GM12878 (cell line): ENCODE measurements around the gene GAL. TPM values are rescaled to one million over a fixed set of nuclear protein-coding genes. Genes with fewer than 3 reads are reported as not detected.

Source experiments
- ATAC-seq: fragments of 200-7000 bp; cut with Tn5 transposase; 3 replicates; pipeline ENCODE4 v1.9.1; 2020; ENCODE audit warnings: mild to moderate bottlenecking, moderate library complexity
- BruUV-seq: library from RNA; stranded (reverse); fragments of 400-500 nt; replicated peaks from 2 replicates; lab custom pipeline; 2021; lab: Mats Ljungman, UMichigan
- CTCF ChIA-PET: fragments of 300-600 bp; sonication (Branson Sonifier 250); formaldehyde crosslinking; extraction: SDS; loops from one replicate; lab custom pipeline; 2021; ENCODE audit warnings: inconsistent platforms; lab: Yijun Ruan, JAX
- POLR2A ChIA-PET: fragments of 350-600 bp; formaldehyde crosslinking; extraction: SDS; loops from one replicate; lab custom pipeline; 2021; ENCODE audit warnings: inconsistent platforms; lab: Charles Lee
- RAD21 ChIA-PET: fragments of 300-600 bp; sonication (Branson Sonifier 250); formaldehyde crosslinking; loops from one replicate; lab custom pipeline; 2023; ENCODE audit warnings: antibody characterized with exemption; ENCODE audit not compliant: unreplicated experiment; lab: Charles Lee
- SMC1A ChIA-PET: fragments of 300-600 bp; sonication (Branson Sonifier 250); formaldehyde crosslinking; loops from one replicate; lab custom pipeline; 2023; ENCODE audit not compliant: unreplicated experiment, uncharacterized antibody; lab: Charles Lee
- DNase-seq: peaks from one replicate; pipeline ENCODE4 v3.0.0-alpha.2; 2011; ENCODE audit warnings: low read depth, low spot score
- FAIRE-seq: peaks from 3 replicates; lab custom pipeline; 2011; peaks lifted over from hg19 to GRCh38; lab: Jason Lieb, UNC
- H2AFZ ChIP-seq: 2 replicates; pipeline ENCODE4 v1.6.0; 2011; ENCODE audit warnings: low read depth, low read length, control low read depth; ENCODE audit not compliant: control insufficient read depth
- H3K27ac ChIP-seq: 2 replicates; pipeline ENCODE4 v1.5.1; 2011; ENCODE audit warnings: control low read depth; ENCODE audit not compliant: control insufficient read depth, insufficient read depth
- H3K27me3 ChIP-seq, 2 experiments: replicated peaks in 1 of 2; 2 replicates each; pipeline versions ENCODE4 v1.6.0 to v1.6.1; 2011; ENCODE audit warnings: low read length in 1 of 2; ENCODE audit not compliant: control insufficient read depth in 2 of 2, insufficient read depth in 2 of 2
- H3K36me3 ChIP-seq, 2 experiments: 2 replicates each; pipeline ENCODE4 v1.5.1; 2011; ENCODE audit warnings: low read length in 1 of 2; ENCODE audit not compliant: control insufficient read depth in 2 of 2, insufficient read depth in 2 of 2
- H3K4me1 ChIP-seq: 2 replicates; pipeline ENCODE4 v1.6.1; 2011; ENCODE audit warnings: mild to moderate bottlenecking, low read length, moderate library complexity, mixed read lengths; ENCODE audit not compliant: control insufficient read depth, insufficient read depth
- H3K4me2 ChIP-seq: 2 replicates; pipeline ENCODE4 v1.6.0; 2011; ENCODE audit warnings: control low read depth; ENCODE audit not compliant: control insufficient read depth, insufficient read depth
- H3K4me3 ChIP-seq: fragments of 200-600 bp; sonication (generic); 2 replicates; pipeline ENCODE4 v1.5.1; 2016
- H3K79me2 ChIP-seq: 2 replicates; pipeline ENCODE4 v1.6.0; 2011; ENCODE audit warnings: low read length; ENCODE audit not compliant: control insufficient read depth, insufficient read depth
- H3K9ac ChIP-seq: 2 replicates; pipeline ENCODE4 v1.8.0; 2011; ENCODE audit warnings: low read length, control low read depth, mixed read lengths; ENCODE audit not compliant: control insufficient read depth, insufficient read depth
- H3K9me3 ChIP-seq: replicated peaks from 3 replicates; pipeline ENCODE4 v1.5.1; 2011; ENCODE audit warnings: mild to moderate bottlenecking, low read length; ENCODE audit not compliant: control insufficient read depth, insufficient read depth
- H4K20me1 ChIP-seq: 2 replicates; pipeline ENCODE4 v1.6.0; 2011; ENCODE audit not compliant: control insufficient read depth, insufficient read depth
- HDAC2 ChIP-seq: fragments of 200-600 bp; sonication (generic); IDR thresholded peaks from 2 replicates; pipeline ENCODE4 v1.6.1; 2017
- MXI1 ChIP-seq: fragments of 150-350 bp; IDR thresholded peaks from 2 replicates; pipeline ENCODE4 v1.6.1; 2011; ENCODE audit warnings: low read depth, mild to moderate bottlenecking, inconsistent platforms, low read length, improper control_type of control experiment
- PML ChIP-seq: IDR thresholded peaks from 2 replicates; pipeline ENCODE4 v1.6.1; 2012; ENCODE audit warnings: low read length, inconsistent platforms
- TCF7 ChIP-seq: IDR thresholded peaks from 2 replicates; pipeline ENCODE4 v1.6.1; 2014; ENCODE audit warnings: antibody characterized with exemption, borderline replicate concordance
- USF1 ChIP-seq: IDR thresholded peaks from 2 replicates; pipeline ENCODE4 v1.6.1; 2011; ENCODE audit warnings: borderline replicate concordance, low read depth, mild to moderate bottlenecking, moderate library complexity, mixed read lengths, low read length; ENCODE audit not compliant: insufficient read depth; ENCODE audit errors: extremely low read length
- ZBED1 ChIP-seq: IDR thresholded peaks from 2 replicates; pipeline ENCODE4 v1.6.1; 2016; ENCODE audit warnings: borderline replicate concordance
- WGBS: methylation state at CpG from one replicate; pipeline ENCODE4 v1.1.6; 2016; ENCODE audit warnings: low lambda C conversion rate; ENCODE audit not compliant: insufficient replicate concordance, insufficient coverage; ENCODE audit errors: missing lambda C conversion rate; 5-methylcytosine and 5-hydroxymethylcytosine counted together
- in situ Hi-C: fragments of 300-500 bp; cut with MboI; formaldehyde crosslinking; loops from 9 replicates; pipeline ENCODE4 v1.14.3; 2018; ENCODE audit warnings: mixed read lengths
- intact Hi-C: fragments of 100-400 bp; cut with micrococcal nuclease; formaldehyde crosslinking; loops from one replicate; pipeline ENCODE4 v1.14.2; 2022; ENCODE audit not compliant: unreplicated experiment
- polyA plus RNA-seq, 11 experiments: library from polyadenylated mRNA; depleted of rRNA in 4 of 11; unstranded in 6 of 11; stranded (reverse) in 5 of 11; fragments of >200 nt; fragmentation: Nextera tagmentation in 4 of 11; fragmentation: Illumina TruSeq in 1 of 11; extraction: Ambion mirVana in 4 of 11; extraction: Trizol in 1 of 11; gene quantifications; 1 replicate in 1 of 11; 2 replicates in 10 of 11; pipeline versions ENCODE4 v1.2.1 to v1.2.3, GENCODE V29; 2011 to 2016; ENCODE audit warnings: inconsistent platforms in 2 of 11, missing spikeins in 2 of 11, low read depth in 1 of 11
- total RNA-seq, 4 experiments: library from RNA; depleted of rRNA in 3 of 4; stranded (reverse); fragments of >200 nt in 3 of 4; fragmentation: Illumina TruSeq in 1 of 4; extraction: Trizol in 1 of 4; gene quantifications; 2 replicates each; pipeline versions ENCODE4 v1.2.1 to v1.2.3, GENCODE V29; 2013 to 2021
- TF ChIP-seq, protein P1 (sequence below), 3 experiments: IDR thresholded peaks in 2 of 3; conservative IDR thresholded peaks in 1 of 3; 2 replicates each; pipeline ENCODE4 v1.5.1; 2011; ENCODE audit warnings: low read depth in 3 of 3, low read length in 3 of 3, mild to moderate bottlenecking in 3 of 3, control low read depth in 2 of 3, moderate library complexity in 2 of 3, inconsistent platforms in 1 of 3, mixed read lengths in 1 of 3; ENCODE audit not compliant: control insufficient read depth in 2 of 3, insufficient read depth in 1 of 3; ENCODE audit errors: extremely low read depth in 1 of 3
- TF ChIP-seq, protein P2 (sequence below): IDR thresholded peaks from 2 replicates; pipeline ENCODE4 v1.6.1; 2011; ENCODE audit warnings: low read depth, low read length, improper control_type of control experiment, borderline replicate concordance
- TF ChIP-seq, protein P3 (sequence below): fragments of 450-650 bp; formaldehyde crosslinking; IDR thresholded peaks from 2 replicates; pipeline ENCODE4 v1.4.0; 2022; ENCODE audit warnings: mild to moderate bottlenecking, moderate library complexity

GAL gene
- total and polyA plus RNA-seq, 10 of the 15 experiments (the other 5 are each of a cell fraction or from before 2014, with no cell fraction given): 0.35 TPM; not detected in 9

DNA sequence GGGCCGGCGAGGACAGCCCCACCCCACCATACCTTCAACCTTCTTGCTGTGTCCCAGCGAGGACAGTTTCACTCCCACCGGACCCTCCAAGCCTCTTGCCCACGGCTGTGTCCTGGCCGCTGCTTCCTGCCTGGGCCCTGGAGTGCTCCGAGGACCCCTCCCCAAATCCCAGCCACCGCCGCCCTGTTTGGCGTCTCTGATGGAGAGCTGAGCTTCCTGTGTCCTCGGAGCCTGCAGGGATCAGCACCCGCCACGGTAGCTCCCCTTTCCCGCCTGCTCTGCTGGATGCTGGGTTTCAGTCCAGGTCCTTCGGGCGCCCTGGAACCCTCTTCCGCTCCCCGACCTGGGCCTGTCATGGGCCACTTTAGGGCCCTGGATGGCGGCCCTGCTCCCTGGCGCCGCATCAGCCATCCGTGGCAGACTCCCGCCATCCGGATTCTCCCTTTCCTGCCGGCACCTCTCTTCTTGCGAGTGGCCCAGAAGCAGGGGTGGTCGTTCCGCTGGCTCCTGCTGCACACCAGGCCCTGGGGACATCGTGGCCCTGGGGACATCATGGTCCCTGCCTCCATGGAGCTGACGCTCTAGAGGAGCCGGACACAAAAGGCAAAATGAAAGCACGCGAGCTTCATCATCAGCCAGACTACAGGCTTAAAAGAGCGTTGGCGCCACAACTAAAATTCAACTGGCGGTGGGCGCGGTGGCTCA is 34.3 kb upstream of the GAL start (continued):
- TF ChIP-seq, protein P1, sequence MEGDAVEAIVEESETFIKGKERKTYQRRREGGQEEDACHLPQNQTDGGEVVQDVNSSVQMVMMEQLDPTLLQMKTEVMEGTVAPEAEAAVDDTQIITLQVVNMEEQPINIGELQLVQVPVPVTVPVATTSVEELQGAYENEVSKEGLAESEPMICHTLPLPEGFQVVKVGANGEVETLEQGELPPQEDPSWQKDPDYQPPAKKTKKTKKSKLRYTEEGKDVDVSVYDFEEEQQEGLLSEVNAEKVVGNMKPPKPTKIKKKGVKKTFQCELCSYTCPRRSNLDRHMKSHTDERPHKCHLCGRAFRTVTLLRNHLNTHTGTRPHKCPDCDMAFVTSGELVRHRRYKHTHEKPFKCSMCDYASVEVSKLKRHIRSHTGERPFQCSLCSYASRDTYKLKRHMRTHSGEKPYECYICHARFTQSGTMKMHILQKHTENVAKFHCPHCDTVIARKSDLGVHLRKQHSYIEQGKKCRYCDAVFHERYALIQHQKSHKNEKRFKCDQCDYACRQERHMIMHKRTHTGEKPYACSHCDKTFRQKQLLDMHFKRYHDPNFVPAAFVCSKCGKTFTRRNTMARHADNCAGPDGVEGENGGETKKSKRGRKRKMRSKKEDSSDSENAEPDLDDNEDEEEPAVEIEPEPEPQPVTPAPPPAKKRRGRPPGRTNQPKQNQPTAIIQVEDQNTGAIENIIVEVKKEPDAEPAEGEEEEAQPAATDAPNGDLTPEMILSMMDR (IDR thresholded peaks at IDR 0.05 in 2 of 3, conservative IDR thresholded peaks at IDR 0.05 in 1 of 3; ENCODE audit: control insufficient read depth in 2 of 3, extremely low read depth in 1 of 3, insufficient read depth in 1 of 3, low read depth in 3 of 3, low read length in 3 of 3): no peak
- TF ChIP-seq, protein P2, sequence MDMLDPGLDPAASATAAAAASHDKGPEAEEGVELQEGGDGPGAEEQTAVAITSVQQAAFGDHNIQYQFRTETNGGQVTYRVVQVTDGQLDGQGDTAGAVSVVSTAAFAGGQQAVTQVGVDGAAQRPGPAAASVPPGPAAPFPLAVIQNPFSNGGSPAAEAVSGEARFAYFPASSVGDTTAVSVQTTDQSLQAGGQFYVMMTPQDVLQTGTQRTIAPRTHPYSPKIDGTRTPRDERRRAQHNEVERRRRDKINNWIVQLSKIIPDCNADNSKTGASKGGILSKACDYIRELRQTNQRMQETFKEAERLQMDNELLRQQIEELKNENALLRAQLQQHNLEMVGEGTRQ: no peak
- TF ChIP-seq MXI1 (no peak), TCF7 (no peak), ZBED1 (no peak)

GRCh38 chr11:68650801-68651200 is 33.5 kb upstream of the GAL start:
- intact Hi-C loops: no loop called here
- SMC1A ChIA-PET: no interaction called here
- in situ Hi-C loops: no loop called here
- CTCF ChIA-PET: no interaction called here
- TF ChIP-seq, protein P3, sequence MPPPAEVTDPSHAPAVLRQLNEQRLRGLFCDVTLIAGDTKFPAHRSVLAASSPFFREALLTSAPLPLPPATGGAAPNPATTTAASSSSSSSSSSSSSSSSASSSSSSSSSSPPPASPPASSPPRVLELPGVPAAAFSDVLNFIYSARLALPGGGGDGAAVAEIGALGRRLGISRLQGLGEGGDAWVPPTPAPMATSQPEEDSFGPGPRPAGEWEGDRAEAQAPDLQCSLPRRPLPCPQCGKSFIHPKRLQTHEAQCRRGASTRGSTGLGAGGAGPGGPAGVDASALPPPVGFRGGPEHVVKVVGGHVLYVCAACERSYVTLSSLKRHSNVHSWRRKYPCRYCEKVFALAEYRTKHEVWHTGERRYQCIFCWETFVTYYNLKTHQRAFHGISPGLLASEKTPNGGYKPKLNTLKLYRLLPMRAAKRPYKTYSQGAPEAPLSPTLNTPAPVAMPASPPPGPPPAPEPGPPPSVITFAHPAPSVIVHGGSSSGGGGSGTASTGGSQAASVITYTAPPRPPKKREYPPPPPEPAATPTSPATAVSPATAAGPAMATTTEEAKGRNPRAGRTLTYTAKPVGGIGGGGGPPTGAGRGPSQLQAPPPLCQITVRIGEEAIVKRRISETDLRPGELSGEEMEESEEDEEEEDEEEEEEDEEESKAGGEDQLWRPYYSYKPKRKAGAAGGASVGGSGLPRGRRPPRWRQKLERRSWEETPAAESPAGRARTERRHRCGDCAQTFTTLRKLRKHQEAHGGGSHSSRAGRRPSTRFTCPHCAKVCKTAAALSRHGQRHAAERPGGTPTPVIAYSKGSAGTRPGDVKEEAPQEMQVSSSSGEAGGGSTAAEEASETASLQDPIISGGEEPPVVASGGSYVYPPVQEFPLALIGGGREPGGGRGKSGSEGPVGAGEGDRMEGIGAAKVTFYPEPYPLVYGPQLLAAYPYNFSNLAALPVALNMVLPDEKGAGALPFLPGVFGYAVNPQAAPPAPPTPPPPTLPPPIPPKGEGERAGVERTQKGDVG: no peak
- TF ChIP-seq USF1 (no peak), HDAC2 (no peak), PML (no peak)
- no peak overlapping the region for H2AFZ ChIP-seq
- BruUV-seq: no TSS peak
- POLR2A ChIA-PET: no interaction called here
- H3K27me3 ChIP-seq: no peaks in the 10 kb centered on the region; a peak in 1 of 4 replicates
- H3K9me3 ChIP-seq: peaks cover 4% of the 10 kb centered on the region; the same call in 2 of the 3 replicates
- DNase-seq (no peak), ATAC-seq (no peak), FAIRE-seq (no peak)
- no peaks in the 10 kb centered on the region for H4K20me1 ChIP-seq
- 58% methylated on average over 12 of the region's 14 CpGs for WGBS
- H3K4me2 ChIP-seq: no peak overlapping the region
- no peak overlapping the region for H3K27ac ChIP-seq
- no peak overlapping the region for H3K4me3 ChIP-seq
- H3K79me2 ChIP-seq: no peaks in the 10 kb centered on the region
- H3K36me3 ChIP-seq: no peaks in the 10 kb centered on the region
- H3K4me1 ChIP-seq: no peaks in the 10 kb centered on the region
- H3K9ac ChIP-seq: no peak overlapping the region
- RAD21 ChIA-PET: no interaction called here
